EL (cell line): Measurements from ENCODE around the gene ACIN1.

Experiments used
- DNase-seq: peaks from one replicate; pipeline ENCODE4 v3.0.0-alpha.2; 2016

ACIN1 gene, protein sequence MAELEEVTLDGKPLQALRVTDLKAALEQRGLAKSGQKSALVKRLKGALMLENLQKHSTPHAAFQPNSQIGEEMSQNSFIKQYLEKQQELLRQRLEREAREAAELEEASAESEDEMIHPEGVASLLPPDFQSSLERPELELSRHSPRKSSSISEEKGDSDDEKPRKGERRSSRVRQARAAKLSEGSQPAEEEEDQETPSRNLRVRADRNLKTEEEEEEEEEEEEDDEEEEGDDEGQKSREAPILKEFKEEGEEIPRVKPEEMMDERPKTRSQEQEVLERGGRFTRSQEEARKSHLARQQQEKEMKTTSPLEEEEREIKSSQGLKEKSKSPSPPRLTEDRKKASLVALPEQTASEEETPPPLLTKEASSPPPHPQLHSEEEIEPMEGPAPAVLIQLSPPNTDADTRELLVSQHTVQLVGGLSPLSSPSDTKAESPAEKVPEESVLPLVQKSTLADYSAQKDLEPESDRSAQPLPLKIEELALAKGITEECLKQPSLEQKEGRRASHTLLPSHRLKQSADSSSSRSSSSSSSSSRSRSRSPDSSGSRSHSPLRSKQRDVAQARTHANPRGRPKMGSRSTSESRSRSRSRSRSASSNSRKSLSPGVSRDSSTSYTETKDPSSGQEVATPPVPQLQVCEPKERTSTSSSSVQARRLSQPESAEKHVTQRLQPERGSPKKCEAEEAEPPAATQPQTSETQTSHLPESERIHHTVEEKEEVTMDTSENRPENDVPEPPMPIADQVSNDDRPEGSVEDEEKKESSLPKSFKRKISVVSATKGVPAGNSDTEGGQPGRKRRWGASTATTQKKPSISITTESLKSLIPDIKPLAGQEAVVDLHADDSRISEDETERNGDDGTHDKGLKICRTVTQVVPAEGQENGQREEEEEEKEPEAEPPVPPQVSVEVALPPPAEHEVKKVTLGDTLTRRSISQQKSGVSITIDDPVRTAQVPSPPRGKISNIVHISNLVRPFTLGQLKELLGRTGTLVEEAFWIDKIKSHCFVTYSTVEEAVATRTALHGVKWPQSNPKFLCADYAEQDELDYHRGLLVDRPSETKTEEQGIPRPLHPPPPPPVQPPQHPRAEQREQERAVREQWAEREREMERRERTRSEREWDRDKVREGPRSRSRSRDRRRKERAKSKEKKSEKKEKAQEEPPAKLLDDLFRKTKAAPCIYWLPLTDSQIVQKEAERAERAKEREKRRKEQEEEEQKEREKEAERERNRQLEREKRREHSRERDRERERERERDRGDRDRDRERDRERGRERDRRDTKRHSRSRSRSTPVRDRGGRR

DNA sequence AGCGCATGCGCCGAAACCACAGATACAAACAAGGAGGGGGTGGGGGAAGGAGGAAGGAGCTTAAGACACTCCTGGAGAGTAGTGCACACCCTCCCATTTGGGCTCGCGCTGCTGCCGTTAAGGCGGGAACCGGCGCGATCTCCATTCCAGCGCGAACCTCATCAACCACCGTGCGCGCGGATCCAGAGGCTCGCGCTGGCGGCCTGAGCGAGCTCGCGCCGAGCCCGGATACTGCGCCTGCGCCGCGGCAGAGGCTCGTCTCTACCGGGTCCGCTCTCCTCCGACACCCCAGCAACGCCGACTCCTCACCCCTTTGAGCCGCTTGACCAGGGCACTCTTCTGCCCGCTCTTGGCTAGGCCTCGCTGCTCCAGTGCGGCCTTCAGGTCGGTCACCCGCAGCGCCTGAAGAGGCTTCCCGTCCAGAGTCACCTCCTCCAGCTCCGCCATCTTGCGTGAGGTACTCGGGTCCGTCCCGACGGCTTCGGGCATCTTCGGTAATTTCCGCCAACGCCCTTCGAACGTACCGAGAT lies at the start of gene ACIN1:
Gene ACIN1 (minus strand): TSS at position 471 of the 530 bp plus-strand sequence. CDS start 24 bp downstream, at position 447.
- DNase-seq = peak; percentile 89

DNA sequence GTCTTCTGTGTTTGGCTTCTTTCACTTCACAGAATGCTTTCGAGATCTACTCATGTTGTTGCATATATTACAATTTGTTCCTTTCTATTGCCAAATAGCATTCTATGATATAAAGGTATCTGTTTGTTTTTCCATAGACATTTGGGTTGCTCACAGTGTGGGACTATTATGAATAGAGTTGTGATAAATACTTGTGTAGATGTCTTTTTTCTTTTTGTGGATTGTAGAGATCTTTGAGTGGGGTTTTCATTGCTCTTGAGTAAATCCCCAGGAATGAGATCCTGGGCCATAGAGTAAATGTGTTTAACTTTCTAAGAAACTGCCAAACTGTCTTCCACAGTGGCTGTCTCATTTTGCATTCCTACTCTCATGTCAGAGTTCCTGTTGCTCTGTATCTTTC lies 49.0 kb upstream of the ACIN1 start:
- no peak for DNase-seq

DNA sequence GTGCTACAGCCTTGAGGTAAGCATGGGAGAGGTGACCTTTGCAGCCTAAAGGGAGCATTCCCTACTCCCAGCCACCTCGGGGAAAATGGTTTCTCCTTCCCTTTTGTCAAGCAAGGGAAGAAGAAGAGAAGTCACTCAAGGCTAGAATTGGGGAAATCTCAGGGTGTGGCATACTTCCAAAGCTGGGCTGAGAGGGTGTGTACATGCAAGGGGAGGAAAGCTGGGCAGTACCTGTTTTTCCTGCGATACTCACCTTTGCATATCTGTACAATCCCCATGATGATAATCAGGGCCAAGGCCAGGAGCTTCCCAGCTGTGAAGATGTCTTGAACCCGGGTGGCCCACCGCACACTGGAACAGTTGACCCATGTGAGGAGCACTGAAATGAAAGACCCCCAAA lies 47.9 kb upstream of the ACIN1 start:
- no peak for DNase-seq

DNA sequence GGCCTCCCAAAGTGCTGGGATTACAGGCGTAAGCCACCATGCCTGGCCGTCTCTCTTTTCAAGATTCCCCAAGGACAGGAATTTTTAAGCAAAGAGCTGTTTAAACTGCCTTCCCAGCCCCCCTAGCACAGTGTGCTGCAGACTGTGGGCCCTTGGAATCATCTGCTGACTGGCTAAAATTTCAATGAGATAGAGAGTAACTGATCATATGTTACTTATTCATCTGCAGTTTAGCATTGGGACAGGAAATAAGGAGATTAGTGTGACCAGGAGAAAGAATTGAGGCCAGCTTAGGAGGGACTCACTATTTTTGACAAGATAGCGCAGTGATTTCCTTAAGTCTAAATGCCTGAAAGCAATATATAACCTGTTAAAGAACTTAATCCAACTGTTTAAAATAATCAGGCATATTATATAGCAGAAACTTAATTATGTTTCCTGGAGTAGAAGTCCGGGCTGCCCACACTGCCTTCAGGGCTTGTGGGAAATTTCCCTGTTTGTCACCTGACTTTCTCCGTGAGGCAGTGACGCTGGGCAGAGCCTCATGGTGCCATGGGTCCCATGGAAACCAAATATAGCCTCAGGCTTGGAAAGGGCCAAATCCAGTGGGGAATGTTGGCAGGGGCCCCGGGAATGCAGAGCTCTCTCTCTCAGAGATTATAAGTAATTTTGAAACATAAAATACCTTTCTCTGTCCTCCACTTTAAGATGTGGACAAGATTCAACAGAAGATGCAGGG lies 46.9 kb upstream of the ACIN1 start:
- peak; percentile 74 for DNase-seq

DNA sequence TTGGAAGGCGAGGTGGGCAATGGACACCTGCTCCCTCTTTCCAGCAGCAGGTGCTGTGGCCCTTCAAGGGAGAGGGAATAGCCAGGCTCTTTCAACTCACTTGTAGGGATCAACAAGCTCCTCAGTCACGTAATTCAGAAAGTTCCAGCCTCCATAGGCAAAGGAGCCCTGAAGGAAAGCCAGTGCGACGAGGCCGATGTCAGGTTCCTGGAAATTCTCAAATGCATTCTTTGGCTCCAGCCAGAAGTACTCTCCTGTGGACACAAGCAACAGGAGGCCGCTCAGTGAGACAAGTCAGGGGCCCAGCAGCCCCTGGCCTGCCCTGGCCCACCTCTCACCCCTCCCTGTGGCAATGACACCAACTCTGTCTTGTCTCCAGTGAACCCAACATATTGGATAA lies 45.4 kb upstream of the ACIN1 start:
- no peak for DNase-seq

DNA sequence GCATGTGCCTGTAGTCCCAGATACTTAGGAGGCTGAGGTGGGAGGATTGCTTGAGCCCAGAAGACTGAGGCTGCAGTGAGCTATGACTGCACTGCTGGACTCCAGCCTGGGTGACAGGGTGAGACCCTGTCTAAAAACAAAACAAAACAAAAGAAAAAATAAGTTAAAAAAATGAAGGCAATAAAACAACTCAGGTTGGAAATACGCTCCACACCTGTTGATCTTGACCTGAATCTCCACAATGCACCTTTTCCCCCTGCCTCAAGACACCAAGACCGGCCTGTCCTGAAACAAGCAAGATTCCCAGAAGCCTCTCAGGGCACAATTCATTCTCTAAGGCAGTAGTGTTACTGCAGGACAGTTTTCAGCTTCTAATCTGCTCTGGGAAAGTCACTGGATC lies 44.9 kb upstream of the ACIN1 start:
- no peak for DNase-seq

DNA sequence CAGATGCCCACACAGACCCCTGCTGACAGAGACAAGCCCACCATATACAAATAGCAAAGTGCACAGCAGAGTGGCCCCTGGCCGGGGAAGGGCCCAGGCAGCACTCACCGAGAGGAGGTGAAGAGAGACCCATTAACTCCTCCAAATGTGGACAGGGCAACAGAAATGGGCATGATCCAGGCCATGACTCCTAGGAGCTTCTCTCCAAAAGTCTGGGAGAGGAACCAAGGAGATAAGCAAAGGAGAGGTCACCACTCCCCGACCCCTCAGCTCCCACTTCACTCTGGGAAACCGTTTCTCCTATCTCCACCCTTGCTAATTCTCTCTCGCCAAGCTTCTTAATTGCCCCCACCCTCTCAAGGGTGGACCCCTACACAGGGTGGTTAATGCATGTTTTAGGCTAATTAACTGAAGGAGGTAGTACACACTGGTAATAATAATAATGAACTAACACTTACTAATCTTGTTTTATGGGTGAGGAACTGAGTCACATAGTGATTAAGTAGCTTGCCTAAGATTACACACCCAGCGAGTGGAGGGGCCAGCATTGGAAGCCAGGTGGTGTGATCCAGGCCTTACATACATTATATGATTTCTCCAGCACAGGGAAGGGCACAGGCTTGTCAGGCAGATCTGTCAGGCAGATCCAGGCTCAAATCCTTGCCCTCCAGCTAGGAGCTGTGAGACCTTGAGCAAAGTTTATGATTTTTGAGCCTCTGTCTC lies 43.0 kb upstream of the ACIN1 start:
- DNase-seq = no peak

DNA sequence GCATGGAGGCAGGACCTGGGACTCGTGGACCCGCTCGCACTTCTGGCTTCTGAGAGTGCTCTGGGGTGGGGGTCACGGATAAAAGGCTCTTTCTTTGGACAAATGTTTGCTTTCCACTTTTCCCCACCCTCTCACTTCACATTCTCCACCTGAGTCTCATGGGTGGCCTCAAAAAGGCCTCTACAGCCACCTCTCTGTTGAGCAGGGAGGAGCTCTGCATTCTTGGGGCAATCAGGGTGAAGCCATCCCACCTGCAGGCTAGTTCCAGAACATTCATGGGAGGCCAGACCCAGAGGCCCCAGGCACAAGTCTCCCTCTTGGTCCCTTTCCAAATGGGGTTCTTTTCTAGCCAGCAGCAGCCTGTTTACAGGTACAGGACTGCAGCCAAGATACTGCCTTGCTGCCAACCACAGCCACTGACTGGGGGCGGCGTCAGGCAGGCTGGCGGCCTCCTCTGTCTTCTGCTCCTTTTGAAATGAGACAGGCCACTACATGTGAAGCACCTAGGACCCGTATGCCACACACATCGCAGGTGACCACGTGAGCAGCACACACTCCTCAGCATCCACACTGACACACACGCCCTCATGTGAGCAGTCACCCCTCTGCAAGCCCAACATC lies 42.4 kb upstream of the ACIN1 start:
- no peak for DNase-seq

DNA sequence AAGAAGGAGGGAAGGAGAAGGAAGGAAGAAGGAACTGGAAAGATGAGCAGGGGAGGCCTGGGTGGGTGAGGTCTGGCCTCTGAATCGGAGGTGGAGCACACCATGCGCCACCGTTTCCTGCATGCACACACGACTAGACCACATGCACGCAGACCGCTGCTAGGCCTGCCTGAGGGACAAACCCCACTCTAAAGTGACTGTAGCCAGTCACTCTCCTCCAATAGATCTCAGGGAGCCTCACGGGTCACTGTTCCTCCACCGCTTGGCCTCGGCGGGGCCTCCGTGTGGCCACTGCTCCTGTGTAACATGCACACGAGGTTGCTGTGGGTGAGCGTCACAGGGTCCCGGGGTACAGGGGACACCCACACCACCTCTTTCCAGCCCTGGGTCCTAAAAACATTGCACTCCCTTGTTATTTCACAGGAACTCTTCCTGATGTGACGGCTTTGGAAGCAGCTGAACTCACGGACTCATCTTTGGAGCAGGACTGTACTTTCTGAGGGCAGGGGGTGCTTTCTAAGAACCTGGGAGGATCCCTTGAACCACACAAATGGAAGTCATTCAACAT lies 41.7 kb upstream of the ACIN1 start:
- DNase-seq = no peak

DNA sequence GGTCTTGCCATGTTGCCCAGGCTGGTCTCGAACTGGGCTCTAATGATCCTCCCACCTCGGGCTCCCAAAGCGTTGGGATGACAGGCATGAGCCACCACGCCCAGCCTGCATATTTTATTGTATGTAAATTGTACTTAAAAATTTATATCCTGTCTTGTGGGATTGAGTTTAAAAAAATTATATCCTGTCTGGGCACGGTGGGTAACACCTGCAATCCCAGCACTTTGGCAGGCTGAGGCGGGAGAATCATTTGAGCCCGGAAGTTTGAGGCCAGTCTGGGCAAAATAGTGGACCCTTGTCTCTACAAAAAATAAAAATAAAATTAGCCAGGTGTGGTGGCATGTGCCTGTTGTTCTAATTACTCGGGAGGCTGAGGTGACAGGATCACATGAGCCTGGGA lies 38.0 kb upstream of the ACIN1 start:
- no peak for DNase-seq

DNA sequence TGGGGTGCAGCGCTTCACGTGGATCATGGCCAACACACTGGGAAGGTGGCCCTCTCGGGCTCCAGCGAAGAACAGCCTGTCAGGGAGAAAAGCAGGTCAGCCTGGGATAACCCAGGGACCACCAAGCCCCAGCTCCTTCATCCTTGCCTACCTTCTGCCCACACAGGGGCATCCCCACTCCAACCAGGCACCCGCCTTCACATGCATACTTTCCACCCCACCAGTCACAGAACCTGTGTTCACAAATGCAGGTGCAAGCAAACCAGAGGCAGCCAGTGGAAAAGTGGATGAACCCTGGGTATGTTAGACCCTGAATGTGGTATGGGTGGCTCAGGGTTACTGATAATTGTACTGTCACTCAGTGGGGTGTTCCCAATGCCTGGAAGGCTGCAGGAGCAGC lies 36.5 kb upstream of the ACIN1 start:
- DNase-seq = no peak

DNA sequence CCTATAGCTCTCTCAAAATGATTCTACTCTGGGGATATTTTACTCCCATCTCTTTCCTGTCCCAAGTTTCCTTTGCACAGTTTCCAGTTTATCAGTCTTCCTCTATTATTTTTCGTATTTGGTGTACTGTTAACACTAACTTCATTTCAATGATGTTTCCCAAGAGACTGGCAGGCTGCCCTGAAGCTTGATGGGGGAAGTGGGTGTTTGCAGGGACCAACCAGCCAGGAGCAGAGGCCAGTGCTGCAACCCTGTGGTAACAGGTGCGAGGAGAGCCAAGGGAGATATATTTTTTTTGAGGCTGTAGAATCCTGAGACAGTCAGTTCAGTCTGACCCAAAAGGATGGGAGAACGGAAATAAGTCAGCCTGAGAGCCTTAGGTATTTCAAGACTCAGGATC lies 35.9 kb upstream of the ACIN1 start:
- DNase-seq = no peak

DNA sequence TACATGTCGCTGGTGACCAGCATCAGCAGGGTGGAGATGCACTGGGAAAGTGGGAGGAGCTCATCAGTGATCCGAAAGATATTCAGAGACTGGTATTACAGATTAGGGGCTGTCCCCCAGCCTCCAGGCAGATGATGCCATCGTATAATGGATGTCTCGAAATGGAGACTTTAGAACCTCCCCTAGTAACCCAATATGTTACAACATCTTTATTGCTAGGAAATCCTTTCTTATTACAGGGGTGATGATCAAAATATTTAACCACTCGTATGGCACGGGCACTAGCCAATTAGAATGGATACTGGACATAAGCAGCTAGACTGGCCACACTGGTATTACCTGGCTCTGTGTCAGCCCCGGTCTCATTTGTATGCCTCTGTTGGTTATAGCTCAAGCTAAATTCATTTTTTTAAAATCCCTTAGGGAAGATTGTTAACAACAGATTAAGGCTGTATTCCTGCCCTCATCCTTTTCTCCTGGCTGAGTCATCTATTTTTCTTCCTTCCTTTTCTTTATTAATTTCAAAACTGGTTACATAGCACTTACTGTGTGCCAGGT lies 34.9 kb upstream of the ACIN1 start:
- no peak for DNase-seq

DNA sequence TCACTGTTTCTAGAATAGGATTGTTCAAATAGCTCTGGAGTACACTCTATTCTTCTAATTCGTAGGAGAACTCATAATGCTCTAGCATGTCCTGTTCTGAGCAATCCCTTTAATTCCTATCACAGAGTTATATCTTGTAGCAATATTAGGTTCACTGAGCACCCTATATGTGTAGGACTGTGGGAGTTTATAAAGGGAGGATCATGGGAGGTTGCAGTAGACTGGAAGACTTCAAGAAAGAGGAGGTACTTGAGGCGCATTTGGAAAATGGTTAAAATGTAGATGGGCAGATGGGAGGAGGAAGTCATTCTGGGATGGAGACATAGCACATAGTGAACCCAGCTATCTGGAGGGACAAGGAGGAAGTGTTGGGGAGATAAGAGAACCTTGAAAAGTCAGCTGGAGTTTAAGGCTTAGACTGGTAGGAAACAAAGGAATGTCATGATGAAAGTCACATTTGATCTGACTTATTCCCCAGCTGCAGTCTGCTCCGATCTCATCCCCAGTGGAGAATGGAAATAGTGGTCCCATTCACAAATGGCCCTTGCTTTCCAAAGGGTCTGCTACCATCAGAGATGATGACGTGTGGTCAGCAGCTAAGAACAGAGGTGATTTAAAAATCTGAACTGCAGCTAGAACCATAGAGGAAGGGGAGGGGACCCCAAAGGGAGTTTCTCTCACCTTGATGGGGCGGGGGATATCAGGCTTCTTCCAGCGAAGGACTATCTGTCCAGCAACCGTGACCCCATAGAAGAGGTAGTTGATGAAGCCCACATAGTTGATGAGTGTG lies 34.2 kb upstream of the ACIN1 start:
- no peak for DNase-seq

DNA sequence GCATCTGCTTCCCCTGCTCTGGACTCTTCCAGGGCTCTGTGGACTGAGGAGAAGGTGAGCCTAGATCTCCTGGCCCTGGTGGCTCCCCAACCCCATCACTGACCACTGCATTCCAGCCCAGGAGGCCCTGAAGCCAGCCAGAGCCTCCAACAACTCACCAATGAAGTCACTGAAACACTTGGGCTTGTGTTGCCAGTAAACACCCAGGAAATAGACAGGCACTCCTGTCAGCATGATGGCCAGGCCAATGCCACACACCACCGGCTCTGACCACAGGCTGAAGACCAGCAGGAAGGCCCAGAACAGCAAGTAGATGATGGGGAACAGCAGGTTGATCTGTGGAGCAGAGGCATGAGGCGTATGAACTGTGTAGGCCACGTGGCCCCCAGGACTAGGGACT lies 32.9 kb upstream of the ACIN1 start:
- no peak for DNase-seq

DNA sequence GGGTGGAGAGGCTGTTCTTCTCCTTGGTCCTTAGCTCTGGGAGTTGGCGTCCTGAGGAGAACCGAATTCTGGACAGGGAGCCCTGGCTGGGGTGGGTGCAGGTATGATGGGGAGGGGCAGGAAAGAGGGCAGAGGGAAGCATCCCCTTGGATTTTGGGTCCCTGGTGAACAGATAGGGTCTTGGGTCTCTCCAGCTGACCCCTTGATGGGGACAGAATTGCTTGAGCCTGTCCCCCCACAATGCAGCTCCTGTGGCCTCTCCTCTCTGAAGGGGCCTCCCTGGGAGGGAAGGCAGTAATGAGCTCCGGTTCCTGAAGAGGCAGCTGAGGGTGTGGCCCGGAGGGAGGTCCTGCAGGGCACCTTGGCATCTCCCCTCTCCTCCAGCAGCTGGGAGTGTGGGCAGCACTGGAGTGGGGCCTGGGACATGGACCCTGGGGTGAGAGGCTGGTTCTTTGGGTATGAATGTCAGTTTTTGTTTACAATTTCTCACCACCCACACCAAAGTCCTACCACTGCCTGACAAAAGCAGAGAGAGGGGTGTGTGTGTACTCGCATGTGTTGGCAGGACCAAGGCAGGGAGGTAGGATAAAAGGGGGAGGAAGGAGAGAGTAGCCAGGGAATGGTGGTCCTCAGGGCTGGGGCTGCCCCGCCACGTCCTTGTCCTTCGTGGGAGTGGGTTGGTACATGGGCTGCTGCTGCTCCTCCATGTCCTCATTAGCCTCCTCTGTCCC lies 31.8 kb upstream of the ACIN1 start:
- no peak for DNase-seq

DNA sequence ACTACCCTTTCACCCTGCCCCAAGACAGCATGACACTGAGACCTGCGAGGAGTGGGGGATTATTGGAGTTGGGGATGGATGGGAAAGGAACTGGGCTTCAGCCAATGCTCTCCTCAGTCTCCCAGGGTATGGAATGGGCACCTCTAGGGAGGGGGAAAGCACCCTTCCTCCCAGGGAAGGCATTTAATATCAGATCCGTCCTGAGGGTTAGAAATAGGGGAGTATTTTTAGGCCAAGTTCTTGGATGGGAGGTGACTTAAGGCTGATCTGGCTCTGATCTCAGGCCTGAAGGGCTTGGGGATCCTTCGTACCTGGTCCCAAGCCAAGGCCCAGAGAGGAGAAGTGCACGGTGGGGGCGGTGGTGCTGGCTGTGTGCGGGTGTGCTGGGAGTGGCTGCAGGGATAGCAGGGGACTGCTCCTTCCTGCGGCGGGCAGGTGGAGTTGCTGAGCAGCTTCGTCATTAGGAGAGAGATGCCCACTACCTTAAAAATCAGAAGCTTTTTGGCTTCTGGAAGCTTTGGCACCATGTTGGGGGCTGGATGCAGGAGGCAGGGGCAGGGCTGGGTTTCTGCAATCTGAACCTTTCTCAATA lies 31.1 kb upstream of the ACIN1 start:
- DNase-seq = no peak

DNA sequence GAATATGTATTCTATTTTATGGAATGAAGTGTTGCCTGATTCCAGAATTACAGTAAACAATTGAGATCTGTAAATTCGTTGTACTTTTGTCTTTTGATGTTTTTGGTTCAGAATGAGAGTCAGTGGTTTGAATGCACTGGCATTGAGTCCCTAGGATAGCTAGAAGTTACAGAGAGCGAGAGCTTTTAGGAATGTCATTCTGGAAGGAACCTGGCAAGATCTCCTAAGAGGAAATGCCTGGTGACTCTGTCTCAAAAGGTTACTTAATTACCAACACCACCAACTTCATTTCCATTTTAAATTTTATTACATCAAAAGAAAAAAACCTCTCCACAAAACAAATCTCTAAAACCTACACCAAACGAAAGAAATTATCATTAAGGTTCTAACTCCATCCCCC lies 30.1 kb upstream of the ACIN1 start:
- no peak for DNase-seq
